Measurements from ENCODE around the gene SOWAHC. TPM values are rescaled to one million over a fixed set of nuclear protein-coding genes. Genes with fewer than 3 reads are reported as not detected.

Gene SOWAHC
- total and polyA plus RNA-seq, 4 donors, result 5.6 to 15.0 (median 9.9) TPM

DNA sequence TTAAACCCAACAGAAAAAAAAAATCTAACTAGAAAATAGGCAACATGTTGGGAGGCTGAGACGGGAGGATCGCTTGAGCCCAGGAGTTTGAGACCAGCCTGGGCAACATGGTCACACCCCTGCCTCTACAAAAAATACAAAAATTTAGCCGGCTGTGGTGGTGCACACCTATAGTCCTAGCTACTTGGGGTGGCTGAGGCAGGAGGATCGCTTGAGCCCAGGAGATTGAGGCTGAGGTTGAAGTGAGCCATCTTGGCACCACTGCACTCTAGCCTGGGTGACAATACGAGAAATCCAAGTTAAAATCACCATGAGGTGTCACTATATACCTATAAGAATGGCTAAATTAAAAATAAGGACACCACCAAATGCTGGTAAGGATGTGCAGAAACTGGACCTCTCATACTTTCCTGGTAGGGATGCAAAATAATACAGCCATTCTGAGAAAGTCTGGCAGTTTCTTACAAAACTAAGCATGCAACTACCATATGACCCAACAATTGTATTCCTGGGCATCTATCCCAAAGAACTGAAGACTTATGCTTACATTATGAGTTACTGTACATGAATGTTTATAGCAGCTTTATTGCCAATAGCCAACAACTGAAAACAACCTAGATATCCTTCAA, 2.6 kb upstream of the SOWAHC start:
- whole genome bisulfite sequencing, 2 donors, result 66 to 75% methylated on average over 5 of the region's 5 CpGs
- H3K4me3 ChIP-seq (ENCODE audit: low read length in 2 of 2), result no peak overlapping the region
- H3K27me3 ChIP-seq (ENCODE audit: control insufficient read depth in 1 of 2, insufficient read depth in 2 of 2, low read length in 1 of 2), result no peaks in the 10 kb centered on the region
- H3K36me3 ChIP-seq (ENCODE audit: control insufficient read depth in 1 of 2, insufficient read depth in 2 of 2, low read length in 1 of 2), result no peaks in the 10 kb centered on the region
- H3K4me1 ChIP-seq (ENCODE audit: control insufficient read depth in 1 of 2, insufficient read depth in 2 of 2, low read length in 2 of 2), result peaks cover 4 to 10% of the 10 kb centered on the region in 2 donors
- no peak for ATAC-seq (ENCODE audit: low FRiP score)
- no peak for DNase-seq
- intact Hi-C loops (cut with DNase I), result loop anchor here in 1 of 2 donors (5.0 kb wide), 2 partner anchors 54 to 81 kb away; no protein-coding TSS in a partner anchor
- peak overlapping the region in 1 of 2 donors; percentile 76 for H3K27ac ChIP-seq (ENCODE audit: low read depth in 1 of 2, low read length in 2 of 2)
- no peaks in the 10 kb centered on the region for H3K9me3 ChIP-seq (ENCODE audit: control insufficient read depth, low read length)

- 0 to 1% methylated on average over 68 to 82 of the region's 82 CpGs for WGBS, 2 donors
- Histone ChIP-seq H3K36me3 (ENCODE audit: control insufficient read depth in 1 of 2, insufficient read depth in 2 of 2, low read length in 1 of 2) (no peaks in the 10 kb centered on the region), H3K4me1 (ENCODE audit: control insufficient read depth in 1 of 2, insufficient read depth in 2 of 2, low read length in 2 of 2) (peaks cover 4 to 7% of the 10 kb centered on the region in 2 donors), H3K9me3 (ENCODE audit: control insufficient read depth, low read length) (no peaks in the 10 kb centered on the region), H3K4me3 (ENCODE audit: low read length in 2 of 2) (peak overlapping the region; percentile 97 to 99), H3K27ac (ENCODE audit: low read depth in 1 of 2, low read length in 2 of 2) (peak overlapping the region; percentile 92 to 99), H3K27me3 (ENCODE audit: control insufficient read depth in 1 of 2, insufficient read depth in 2 of 2, low read length in 1 of 2) (no peaks in the 10 kb centered on the region)
- peak; percentile 79 to 87 for DNase-seq
- ATAC-seq (ENCODE audit: low FRiP score), result peak; percentile 52
- intact Hi-C loops (cut with DNase I), result loop anchor here in 1 of 2 donors (5.0 kb wide), 2 partner anchors 56 to 79 kb away; no protein-coding TSS in a partner anchor
Measured at GRCh38 chr2:109613081-109613921, 863 bp upstream of the SOWAHC start.

GRCh38 chr2:109614715-109615636, 812 bp downstream of the SOWAHC start:
- WGBS, 2 donors, result 2 to 3% methylated on average over 72 to 90 of the region's 90 CpGs
- H3K4me3 ChIP-seq (ENCODE audit: low read length in 2 of 2), result peak overlapping the region; percentile 65 to 77
- peaks cover 0 to 6% of the 10 kb centered on the region in 2 donors for H3K4me1 ChIP-seq (ENCODE audit: control insufficient read depth in 1 of 2, insufficient read depth in 2 of 2, low read length in 2 of 2)
- H3K27ac ChIP-seq (ENCODE audit: low read depth in 1 of 2, low read length in 2 of 2), result peak overlapping the region; percentile 37 to 70
- H3K9me3 ChIP-seq (ENCODE audit: control insufficient read depth, low read length), result no peaks in the 10 kb centered on the region
- H3K36me3 ChIP-seq (ENCODE audit: control insufficient read depth in 1 of 2, insufficient read depth in 2 of 2, low read length in 1 of 2), result no peaks in the 10 kb centered on the region
- DNase-seq, result peak; percentile 61 to 79
- H3K27me3 ChIP-seq (ENCODE audit: control insufficient read depth in 1 of 2, insufficient read depth in 2 of 2, low read length in 1 of 2), result no peaks in the 10 kb centered on the region
- no peak for ATAC-seq (ENCODE audit: low FRiP score)
- intact Hi-C loops (cut with DNase I), result loop anchor here in 1 of 2 donors (2.0 to 5.0 kb wide), 4 partner anchors 32 to 102 kb away; no protein-coding TSS in a partner anchor

DNA sequence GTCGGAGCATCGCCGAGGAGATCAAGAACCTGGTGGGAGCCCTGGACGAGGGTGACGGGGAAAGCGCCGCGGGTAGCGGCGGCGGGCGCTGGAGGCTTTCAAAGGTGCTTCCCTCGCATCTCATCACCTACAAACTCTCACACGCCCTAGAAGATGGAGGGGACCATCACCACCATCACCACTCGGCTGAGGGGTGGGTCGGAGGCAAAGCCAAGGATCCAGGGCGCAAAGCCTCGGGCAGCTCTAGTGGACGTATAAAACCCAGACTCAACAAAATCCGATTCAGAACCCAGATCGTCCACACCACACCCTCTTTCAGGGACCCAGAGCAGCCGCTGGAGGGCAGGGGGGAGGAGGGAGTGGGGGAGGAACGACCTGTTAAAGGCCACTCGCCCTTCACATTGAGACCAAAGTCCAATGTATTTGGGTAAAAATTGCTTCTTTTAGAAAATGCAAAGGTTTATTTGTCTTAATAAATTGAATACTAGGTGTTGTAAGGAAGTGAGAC, 1.5 kb downstream of the SOWAHC start:
- Histone ChIP-seq H3K27me3 (ENCODE audit: control insufficient read depth in 1 of 2, insufficient read depth in 2 of 2, low read length in 1 of 2) (no peaks in the 10 kb centered on the region), H3K4me3 (ENCODE audit: low read length in 2 of 2) (peak overlapping the region in 1 of 2 donors; percentile 65), H3K27ac (ENCODE audit: low read depth in 1 of 2, low read length in 2 of 2) (no peak overlapping the region), H3K4me1 (ENCODE audit: control insufficient read depth in 1 of 2, insufficient read depth in 2 of 2, low read length in 2 of 2) (peaks cover 0 to 6% of the 10 kb centered on the region in 2 donors), H3K36me3 (ENCODE audit: control insufficient read depth in 1 of 2, insufficient read depth in 2 of 2, low read length in 1 of 2) (no peaks in the 10 kb centered on the region), H3K9me3 (ENCODE audit: control insufficient read depth, low read length) (no peaks in the 10 kb centered on the region)
- intact Hi-C loops (cut with DNase I), result loop anchor here in 1 of 2 donors (2.0 to 5.0 kb wide), 2 partner anchors 31 to 102 kb away; no protein-coding TSS in a partner anchor
- DNase-seq, result no peak
- 49 to 53% methylated on average over 24 of the region's 24 CpGs for WGBS, 2 donors
- ATAC-seq (ENCODE audit: low FRiP score), result no peak

- peaks cover 0 to 6% of the 10 kb centered on the region in 2 donors for H3K4me1 ChIP-seq (ENCODE audit: control insufficient read depth in 1 of 2, insufficient read depth in 2 of 2, low read length in 2 of 2)
- DNase-seq, result no peak
- no peak overlapping the region for H3K27ac ChIP-seq (ENCODE audit: low read depth in 1 of 2, low read length in 2 of 2)
- no peak for ATAC-seq (ENCODE audit: low FRiP score)
- no peak overlapping the region for H3K4me3 ChIP-seq (ENCODE audit: low read length in 2 of 2)
- H3K36me3 ChIP-seq (ENCODE audit: control insufficient read depth in 1 of 2, insufficient read depth in 2 of 2, low read length in 1 of 2), result no peaks in the 10 kb centered on the region
- intact Hi-C loops (cut with DNase I), result loop anchor here in 1 of 2 donors (5.0 kb wide), 1 partner anchor 101 kb away; no protein-coding TSS in a partner anchor
- 81 to 83% methylated on average over 5 of the region's 5 CpGs for WGBS, 2 donors
- no peaks in the 10 kb centered on the region for H3K27me3 ChIP-seq (ENCODE audit: control insufficient read depth in 1 of 2, insufficient read depth in 2 of 2, low read length in 1 of 2)
- H3K9me3 ChIP-seq (ENCODE audit: control insufficient read depth, low read length), result no peaks in the 10 kb centered on the region
Measured at GRCh38 chr2:109616184-109616583, 2.0 kb downstream of the SOWAHC start.

GRCh38 chr2:109619032-109619615, 5.0 kb downstream of the SOWAHC start:
- no peaks in the 10 kb centered on the region for H3K9me3 ChIP-seq (ENCODE audit: control insufficient read depth, low read length)
- H3K4me3 ChIP-seq (ENCODE audit: low read length in 2 of 2), result no peak overlapping the region
- H3K27ac ChIP-seq (ENCODE audit: low read depth in 1 of 2, low read length in 2 of 2), result no peak overlapping the region
- H3K27me3 ChIP-seq (ENCODE audit: control insufficient read depth in 1 of 2, insufficient read depth in 2 of 2, low read length in 1 of 2), result no peaks in the 10 kb centered on the region
- intact Hi-C loops (cut with DNase I), result loop anchor here in 1 of 2 donors (5.0 kb wide), 1 partner anchor 98 kb away; no protein-coding TSS in a partner anchor
- no peak for ATAC-seq (ENCODE audit: low FRiP score)
- WGBS, 2 donors, result 82 to 83% methylated on average over 4 of the region's 4 CpGs
- H3K4me1 ChIP-seq (ENCODE audit: control insufficient read depth in 1 of 2, insufficient read depth in 2 of 2, low read length in 2 of 2), result no peaks in the 10 kb centered on the region
- DNase-seq, result no peak
- H3K36me3 ChIP-seq (ENCODE audit: control insufficient read depth in 1 of 2, insufficient read depth in 2 of 2, low read length in 1 of 2), result no peaks in the 10 kb centered on the region

DNA sequence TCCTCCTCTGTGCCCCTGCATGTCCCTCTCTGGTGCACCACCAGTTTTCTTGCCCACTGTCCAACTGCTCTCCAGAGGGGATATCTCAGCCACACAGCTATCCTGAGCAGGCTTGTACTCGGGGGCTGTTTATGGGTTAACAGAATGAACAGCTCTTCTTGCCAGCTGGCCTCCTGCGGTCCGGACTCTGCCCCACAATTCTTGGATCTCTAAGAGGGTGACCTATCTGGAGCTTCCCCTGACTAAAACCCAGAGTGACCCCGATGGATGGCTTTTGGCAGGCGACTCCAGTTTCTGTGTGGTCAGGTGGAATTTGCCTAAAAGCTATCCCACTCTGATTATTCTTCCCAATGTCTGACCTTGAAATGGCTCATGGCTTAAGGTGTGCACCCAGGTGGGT, 9.1 kb downstream of the SOWAHC start:
- WGBS, 2 donors, result 64 to 65% methylated on average over 5 of the region's 5 CpGs
- H3K27me3 ChIP-seq (ENCODE audit: control insufficient read depth in 1 of 2, insufficient read depth in 2 of 2, low read length in 1 of 2), result no peaks in the 10 kb centered on the region
- no peaks in the 10 kb centered on the region for H3K36me3 ChIP-seq (ENCODE audit: control insufficient read depth in 1 of 2, insufficient read depth in 2 of 2, low read length in 1 of 2)
- no peak overlapping the region for H3K27ac ChIP-seq (ENCODE audit: low read depth in 1 of 2, low read length in 2 of 2)
- intact Hi-C loops (cut with DNase I), result no loop called here
- H3K9me3 ChIP-seq (ENCODE audit: control insufficient read depth, low read length), result no peaks in the 10 kb centered on the region
- DNase-seq (no peak), ATAC-seq (ENCODE audit: low FRiP score) (no peak)
- H3K4me3 ChIP-seq (ENCODE audit: low read length in 2 of 2), result no peak overlapping the region
- no peaks in the 10 kb centered on the region for H3K4me1 ChIP-seq (ENCODE audit: control insufficient read depth in 1 of 2, insufficient read depth in 2 of 2, low read length in 2 of 2)
